Measurements from ENCODE around the gene PLEKHH3. TPM values are rescaled to one million over a fixed set of nuclear protein-coding genes. Genes with fewer than 3 reads are reported as not detected.

Gene PLEKHH3
- total RNA-seq, 1 donor from 2014 or later: 0.77 TPM

DNA sequence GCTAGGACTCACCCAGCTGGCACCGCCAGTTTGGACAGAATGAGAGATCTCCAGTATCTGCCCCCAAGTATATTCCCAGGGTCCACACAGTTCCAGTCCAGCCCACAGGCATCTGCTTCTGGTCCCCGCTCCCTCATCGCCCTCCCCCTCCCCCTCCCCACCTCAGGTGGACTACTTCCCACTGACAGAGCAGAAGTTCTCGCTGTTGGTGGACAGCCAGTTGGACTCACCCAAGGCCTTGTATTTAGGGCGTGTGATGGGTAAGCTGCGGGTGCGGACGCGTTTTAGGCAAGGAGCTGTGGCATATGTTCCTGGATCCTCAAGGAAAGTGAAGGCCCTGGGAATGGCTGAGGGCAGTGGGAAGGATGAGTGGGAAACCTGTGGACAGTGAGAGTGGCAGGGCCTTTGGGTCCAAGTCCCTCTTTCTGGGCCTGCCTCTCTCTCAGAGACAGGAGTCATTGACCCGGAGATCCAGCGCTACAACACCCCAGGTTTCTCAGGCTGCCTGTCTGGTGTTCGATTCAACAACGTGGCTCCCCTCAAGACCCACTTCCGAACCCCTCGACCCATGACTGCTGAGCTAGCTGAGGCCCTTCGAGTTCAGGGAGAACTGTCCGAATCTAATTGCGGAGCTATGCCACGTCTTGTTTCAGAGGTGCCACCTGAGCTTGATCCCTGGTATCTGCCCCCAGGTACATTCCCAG is 20.5 kb upstream of the PLEKHH3 start:
- Mint-ChIP-seq H3K27ac (no peak overlapping the region), H3K4me3 (no peak overlapping the region), H3K9me3 (no peaks in the 10 kb centered on the region), H3K4me1 (no peaks in the 10 kb centered on the region), H3K36me3 (ENCODE audit: low read depth) (peaks cover 13% of the 10 kb centered on the region), H3K27me3 (no peaks in the 10 kb centered on the region)
- no peak for DNase-seq
- intact Hi-C loops (cut with micrococcal nuclease): no loop called here

DNA sequence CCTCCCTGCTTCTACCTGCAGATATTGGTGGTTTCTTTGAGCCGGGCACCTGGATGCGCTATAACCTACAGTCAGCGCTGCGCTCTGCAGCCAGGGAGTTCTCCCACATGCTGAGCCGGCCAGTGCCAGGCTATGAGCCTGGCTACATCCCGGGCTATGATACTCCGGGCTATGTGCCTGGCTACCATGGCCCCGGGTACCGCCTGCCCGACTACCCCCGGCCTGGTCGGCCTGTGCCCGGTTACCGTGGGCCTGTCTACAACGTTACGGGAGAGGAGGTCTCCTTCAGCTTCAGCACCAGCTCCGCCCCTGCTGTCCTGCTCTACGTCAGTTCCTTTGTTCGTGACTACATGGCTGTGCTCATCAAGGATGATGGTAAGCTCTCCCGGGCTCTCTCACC is 18.7 kb upstream of the PLEKHH3 start:
- Mint-ChIP-seq H3K27ac (no peak overlapping the region), H3K9me3 (no peaks in the 10 kb centered on the region), H3K4me3 (no peak overlapping the region), H3K36me3 (ENCODE audit: low read depth) (peaks cover 3% of the 10 kb centered on the region), H3K27me3 (no peaks in the 10 kb centered on the region), H3K4me1 (no peaks in the 10 kb centered on the region)
- intact Hi-C loops (cut with micrococcal nuclease): no loop called here
- DNase-seq: no peak

DNA sequence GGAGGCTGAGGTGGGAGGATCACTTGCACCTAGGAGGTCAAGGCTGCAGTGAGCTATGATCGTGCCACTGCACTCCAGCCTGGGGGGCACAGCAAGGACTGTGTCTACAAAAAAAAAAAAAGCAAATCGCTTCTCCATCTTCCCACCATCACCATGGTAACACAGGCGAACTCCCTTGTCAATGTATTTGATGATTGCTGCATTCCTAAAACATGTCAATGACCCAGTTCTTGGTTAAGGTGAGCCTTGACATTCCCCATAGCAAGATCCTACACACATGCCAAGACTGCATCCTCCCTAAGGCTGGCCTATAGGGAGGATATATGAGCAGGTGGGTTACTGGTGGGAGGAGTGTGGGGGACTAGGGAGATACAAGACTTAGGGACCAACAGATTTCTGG is 17.7 kb upstream of the PLEKHH3 start:
- Mint-ChIP-seq H3K36me3 (ENCODE audit: low read depth) (peaks cover 2% of the 10 kb centered on the region), H3K4me3 (no peak overlapping the region), H3K27me3 (no peaks in the 10 kb centered on the region), H3K27ac (no peak overlapping the region), H3K9me3 (no peaks in the 10 kb centered on the region), H3K4me1 (no peaks in the 10 kb centered on the region)
- intact Hi-C loops (cut with micrococcal nuclease): no loop called here
- DNase-seq: no peak

DNA sequence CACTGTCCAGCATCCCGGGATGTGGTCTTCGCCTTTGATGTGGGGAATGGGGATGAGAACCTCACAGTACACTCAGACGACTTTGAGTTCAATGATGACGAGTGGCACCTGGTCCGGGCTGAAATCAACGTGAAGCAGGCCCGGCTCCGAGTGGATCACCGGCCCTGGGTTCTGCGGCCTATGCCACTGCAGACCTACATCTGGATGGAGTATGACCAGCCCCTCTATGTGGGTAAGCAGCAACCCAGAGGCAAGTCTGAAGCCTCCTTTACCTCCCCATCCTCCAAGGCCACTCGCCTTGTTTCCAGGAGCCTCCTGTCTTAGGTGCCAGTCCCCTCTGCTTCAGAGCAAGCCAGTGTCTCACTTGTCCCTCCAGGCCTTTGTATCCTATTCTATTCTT is 15.7 kb upstream of the PLEKHH3 start:
- Mint-ChIP-seq H3K27me3 (no peaks in the 10 kb centered on the region), H3K9me3 (no peaks in the 10 kb centered on the region), H3K4me3 (no peak overlapping the region), H3K36me3 (ENCODE audit: low read depth) (no peaks in the 10 kb centered on the region), H3K27ac (no peak overlapping the region), H3K4me1 (no peaks in the 10 kb centered on the region)
- intact Hi-C loops (cut with micrococcal nuclease): no loop called here
- DNase-seq: no peak

DNA sequence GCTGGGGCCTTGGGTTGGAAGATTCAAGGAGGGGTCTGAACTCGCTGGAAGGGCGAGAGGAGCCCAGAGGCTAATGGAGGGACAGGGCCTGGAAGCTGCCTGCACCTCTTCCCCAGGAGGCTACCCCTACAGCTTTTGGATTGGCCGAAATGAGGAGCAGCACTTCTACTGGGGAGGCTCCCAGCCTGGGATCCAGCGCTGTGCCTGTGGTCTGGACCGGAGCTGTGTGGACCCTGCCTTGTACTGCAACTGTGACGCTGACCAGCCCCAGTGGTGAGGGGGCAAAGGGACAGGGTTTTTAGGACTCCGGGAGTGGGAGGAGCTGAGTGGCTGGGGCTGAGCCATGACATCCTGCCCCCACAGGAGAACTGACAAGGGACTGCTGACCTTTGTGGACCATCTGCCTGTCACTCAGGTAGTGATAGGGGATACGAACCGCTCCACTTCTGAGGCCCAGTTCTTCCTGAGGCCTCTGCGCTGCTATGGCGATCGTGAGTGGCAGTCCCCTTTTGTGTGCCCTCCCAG is 14.3 kb upstream of the PLEKHH3 start:
- no peaks in the 10 kb centered on the region for H3K36me3 Mint-ChIP-seq (ENCODE audit: low read depth)
- no peaks in the 10 kb centered on the region for H3K9me3 Mint-ChIP-seq
- H3K27me3 Mint-ChIP-seq: no peaks in the 10 kb centered on the region
- no peak overlapping the region for H3K27ac Mint-ChIP-seq
- no peak for DNase-seq
- intact Hi-C loops (cut with micrococcal nuclease): no loop called here
- H3K4me1 Mint-ChIP-seq: no peaks in the 10 kb centered on the region
- no peak overlapping the region for H3K4me3 Mint-ChIP-seq

DNA sequence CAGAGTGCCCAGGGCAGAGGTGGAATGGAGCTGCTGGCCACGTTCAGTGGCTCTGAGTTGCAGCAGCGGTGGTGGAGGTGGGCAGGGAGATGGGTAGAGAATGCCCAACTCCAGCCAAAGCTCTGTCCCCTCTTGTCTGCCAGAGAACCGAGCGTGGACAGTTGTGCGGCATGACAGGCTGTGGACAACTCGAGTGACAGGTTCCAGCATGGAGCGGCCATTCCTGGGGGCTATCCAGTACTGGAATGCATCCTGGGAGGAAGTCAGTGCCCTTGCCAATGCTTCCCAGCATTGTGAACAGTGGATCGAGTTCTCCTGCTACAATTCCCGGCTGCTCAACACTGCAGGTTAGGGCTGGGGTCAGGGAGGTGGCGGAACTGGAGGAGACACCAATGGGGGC is 13.8 kb upstream of the PLEKHH3 start:
- intact Hi-C loops (cut with micrococcal nuclease): no loop called here

DNA sequence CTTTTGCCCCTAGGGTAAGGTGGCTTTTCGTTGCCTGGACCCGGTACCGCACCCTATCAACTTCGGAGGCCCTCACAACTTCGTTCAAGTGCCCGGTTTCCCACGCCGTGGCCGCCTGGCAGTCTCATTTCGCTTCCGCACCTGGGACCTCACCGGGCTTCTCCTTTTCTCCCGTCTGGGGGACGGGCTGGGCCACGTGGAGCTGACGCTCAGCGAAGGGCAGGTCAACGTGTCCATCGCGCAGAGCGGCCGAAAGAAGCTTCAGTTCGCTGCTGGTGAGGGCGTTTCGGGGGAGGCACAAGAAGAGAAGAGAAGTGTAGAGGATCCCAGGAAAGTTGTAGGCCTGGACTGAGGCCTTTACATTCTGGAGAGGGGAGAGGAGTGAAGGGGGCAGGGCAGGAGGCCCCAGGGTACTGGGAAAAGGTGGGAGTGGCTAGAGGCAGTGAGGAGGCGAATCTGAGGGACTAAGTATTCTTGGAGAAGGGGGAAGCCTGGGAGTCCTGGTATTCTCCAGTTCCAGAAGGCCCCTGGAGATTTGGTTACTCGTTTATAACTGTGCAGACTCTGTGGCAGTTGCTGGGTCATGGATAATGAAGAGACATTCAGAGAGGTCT is 11.0 kb upstream of the PLEKHH3 start:
- no peak for DNase-seq
- Mint-ChIP-seq H3K4me3 (no peak overlapping the region), H3K27me3 (peaks cover 11% of the 10 kb centered on the region), H3K36me3 (ENCODE audit: low read depth) (no peaks in the 10 kb centered on the region), H3K27ac (no peak overlapping the region), H3K9me3 (no peaks in the 10 kb centered on the region), H3K4me1 (peaks cover 9% of the 10 kb centered on the region)
- intact Hi-C loops (cut with micrococcal nuclease): no loop called here

More for the DNA sequence above, 13.8 kb upstream of the PLEKHH3 start:
- no peak overlapping the region for H3K27ac Mint-ChIP-seq
- no peaks in the 10 kb centered on the region for H3K9me3 Mint-ChIP-seq
- no peak for DNase-seq
- H3K4me1 Mint-ChIP-seq: no peaks in the 10 kb centered on the region
- no peaks in the 10 kb centered on the region for H3K27me3 Mint-ChIP-seq
- H3K4me3 Mint-ChIP-seq: no peak overlapping the region
- no peaks in the 10 kb centered on the region for H3K36me3 Mint-ChIP-seq (ENCODE audit: low read depth)

DNA sequence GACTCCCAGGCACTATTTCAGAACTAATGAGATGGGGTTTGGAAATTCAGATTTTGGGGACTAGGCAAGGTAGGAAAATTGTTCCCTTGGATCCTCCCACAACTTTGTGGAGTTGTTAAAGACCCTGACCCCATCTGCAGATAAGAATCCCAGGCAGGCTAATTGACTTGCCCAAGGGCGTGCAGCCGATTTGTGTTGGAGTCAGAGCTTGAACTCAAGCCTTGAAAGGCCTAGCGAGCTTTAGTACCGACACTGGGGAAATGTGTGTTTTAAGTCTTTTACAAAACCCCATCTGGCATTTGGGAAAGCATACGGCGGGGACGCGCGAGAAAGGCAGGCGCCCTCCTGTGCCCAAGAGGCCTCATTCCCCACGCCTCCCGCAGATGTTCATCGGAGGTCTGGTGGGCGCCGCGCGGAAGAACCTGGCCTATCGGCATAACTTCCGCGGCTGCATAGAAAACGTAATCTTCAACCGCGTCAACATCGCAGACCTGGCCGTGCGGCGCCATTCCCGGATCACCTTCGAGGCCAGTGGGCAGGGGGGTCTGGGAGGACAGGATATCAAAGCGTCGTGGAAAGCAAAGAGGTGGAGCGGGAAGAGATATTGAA is 9.8 kb upstream of the PLEKHH3 start:
- no peak for DNase-seq
- H3K9me3 Mint-ChIP-seq: no peaks in the 10 kb centered on the region
- intact Hi-C loops (cut with micrococcal nuclease): no loop called here
- no peak overlapping the region for H3K4me3 Mint-ChIP-seq
- H3K27ac Mint-ChIP-seq: no peak overlapping the region
- peaks cover 19% of the 10 kb centered on the region for H3K27me3 Mint-ChIP-seq
- no peaks in the 10 kb centered on the region for H3K36me3 Mint-ChIP-seq (ENCODE audit: low read depth)
- H3K4me1 Mint-ChIP-seq: peaks cover 21% of the 10 kb centered on the region

DNA sequence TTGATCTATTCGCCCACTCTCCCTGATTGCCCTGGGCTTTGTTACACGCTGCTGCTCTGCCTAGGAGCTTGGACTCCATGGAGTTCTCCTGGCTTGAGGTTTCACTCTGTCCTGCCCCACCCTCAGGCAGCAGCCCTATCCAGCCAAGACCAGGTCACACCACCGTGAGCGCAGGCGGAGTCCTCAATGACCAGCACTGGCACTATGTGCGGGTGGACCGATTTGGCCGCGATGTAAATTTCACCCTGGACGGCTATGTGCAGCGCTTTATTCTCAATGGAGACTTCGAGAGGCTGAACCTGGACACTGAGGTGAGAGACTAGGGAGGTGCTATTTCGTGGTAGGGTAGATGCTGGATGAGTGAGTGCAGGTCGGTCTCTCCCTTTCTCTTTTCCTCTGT is 9.0 kb upstream of the PLEKHH3 start:
- no peaks in the 10 kb centered on the region for H3K36me3 Mint-ChIP-seq (ENCODE audit: low read depth)
- no peak overlapping the region for H3K4me3 Mint-ChIP-seq
- H3K4me1 Mint-ChIP-seq: peaks cover 26% of the 10 kb centered on the region
- intact Hi-C loops (cut with micrococcal nuclease): no loop called here
- DNase-seq: no peak
- peaks cover 23% of the 10 kb centered on the region for H3K27me3 Mint-ChIP-seq
- no peaks in the 10 kb centered on the region for H3K9me3 Mint-ChIP-seq
- H3K27ac Mint-ChIP-seq: no peak overlapping the region

DNA sequence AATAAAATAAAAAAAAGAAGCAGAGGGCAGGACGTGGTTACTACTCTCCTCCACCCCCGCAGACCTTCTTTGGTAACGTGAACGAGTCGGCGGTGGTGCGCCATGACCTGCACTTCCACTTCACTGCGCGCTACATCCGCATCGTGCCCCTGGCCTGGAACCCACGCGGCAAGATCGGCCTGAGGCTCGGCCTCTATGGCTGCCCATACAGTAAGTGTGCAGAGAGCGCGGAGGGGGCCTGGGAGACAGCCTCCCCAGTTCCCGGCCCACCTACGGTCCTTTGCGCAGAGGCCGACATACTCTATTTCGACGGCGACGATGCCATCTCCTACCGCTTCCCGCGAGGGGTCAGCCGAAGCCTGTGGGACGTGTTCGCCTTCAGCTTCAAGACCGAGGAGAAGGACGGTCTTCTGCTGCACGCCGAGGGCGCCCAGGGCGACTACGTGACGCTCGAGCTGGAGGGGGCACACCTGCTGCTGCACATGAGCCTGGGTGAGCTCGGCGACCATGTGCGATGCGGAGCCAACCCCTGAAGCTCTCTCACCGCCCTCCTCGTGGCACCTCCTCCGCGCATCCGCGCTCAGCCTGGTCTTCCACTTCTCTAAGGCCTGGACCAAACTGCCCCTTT is 8.2 kb upstream of the PLEKHH3 start:
- no peaks in the 10 kb centered on the region for H3K36me3 Mint-ChIP-seq (ENCODE audit: low read depth)
- H3K27ac Mint-ChIP-seq: no peak overlapping the region
- intact Hi-C loops (cut with micrococcal nuclease): no loop called here
- H3K4me3 Mint-ChIP-seq: no peak overlapping the region
- no peaks in the 10 kb centered on the region for H3K9me3 Mint-ChIP-seq
- H3K27me3 Mint-ChIP-seq: peaks cover 23% of the 10 kb centered on the region
- no peak for DNase-seq
- H3K4me1 Mint-ChIP-seq: peaks cover 31% of the 10 kb centered on the region

DNA sequence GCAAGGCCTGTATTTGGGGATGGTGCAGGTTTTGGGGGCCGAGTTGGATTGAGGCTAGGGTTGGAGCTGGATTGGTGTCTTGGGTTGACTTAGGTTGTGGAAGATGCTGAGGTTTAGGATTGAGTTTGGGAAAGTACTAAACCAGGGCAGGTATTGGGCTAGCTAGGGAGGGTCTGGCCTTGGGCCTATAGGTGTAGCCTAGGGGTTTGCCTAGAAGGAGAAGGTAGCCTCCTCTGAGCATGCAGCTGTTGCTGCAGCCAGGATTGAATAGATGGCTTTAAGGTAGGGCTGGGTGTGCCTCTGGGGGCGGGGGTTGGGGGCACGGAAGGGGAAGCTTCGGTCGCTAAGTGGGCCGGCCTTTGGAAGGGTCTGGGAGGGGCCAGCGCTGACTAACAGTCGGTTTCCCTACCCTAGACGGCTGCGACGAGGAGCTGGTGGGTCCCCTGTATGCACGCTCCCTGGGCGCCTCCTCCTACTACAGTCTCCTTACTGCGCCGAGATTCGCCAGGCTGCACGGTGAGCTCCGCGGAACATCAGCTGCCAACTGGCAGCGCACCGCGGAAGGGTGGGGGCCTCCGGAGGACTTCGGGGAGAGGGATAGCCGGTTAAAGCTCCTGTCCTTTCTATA is 6.7 kb upstream of the PLEKHH3 start:
- peak overlapping the region; percentile 87 for H3K4me3 Mint-ChIP-seq
- intact Hi-C loops (cut with micrococcal nuclease): no loop called here
- DNase-seq: no peak
- H3K9me3 Mint-ChIP-seq: no peaks in the 10 kb centered on the region
- H3K36me3 Mint-ChIP-seq (ENCODE audit: low read depth): no peaks in the 10 kb centered on the region
- peaks cover 23% of the 10 kb centered on the region for H3K27me3 Mint-ChIP-seq
- H3K27ac Mint-ChIP-seq: no peak overlapping the region
- peaks cover 39% of the 10 kb centered on the region for H3K4me1 Mint-ChIP-seq

DNA sequence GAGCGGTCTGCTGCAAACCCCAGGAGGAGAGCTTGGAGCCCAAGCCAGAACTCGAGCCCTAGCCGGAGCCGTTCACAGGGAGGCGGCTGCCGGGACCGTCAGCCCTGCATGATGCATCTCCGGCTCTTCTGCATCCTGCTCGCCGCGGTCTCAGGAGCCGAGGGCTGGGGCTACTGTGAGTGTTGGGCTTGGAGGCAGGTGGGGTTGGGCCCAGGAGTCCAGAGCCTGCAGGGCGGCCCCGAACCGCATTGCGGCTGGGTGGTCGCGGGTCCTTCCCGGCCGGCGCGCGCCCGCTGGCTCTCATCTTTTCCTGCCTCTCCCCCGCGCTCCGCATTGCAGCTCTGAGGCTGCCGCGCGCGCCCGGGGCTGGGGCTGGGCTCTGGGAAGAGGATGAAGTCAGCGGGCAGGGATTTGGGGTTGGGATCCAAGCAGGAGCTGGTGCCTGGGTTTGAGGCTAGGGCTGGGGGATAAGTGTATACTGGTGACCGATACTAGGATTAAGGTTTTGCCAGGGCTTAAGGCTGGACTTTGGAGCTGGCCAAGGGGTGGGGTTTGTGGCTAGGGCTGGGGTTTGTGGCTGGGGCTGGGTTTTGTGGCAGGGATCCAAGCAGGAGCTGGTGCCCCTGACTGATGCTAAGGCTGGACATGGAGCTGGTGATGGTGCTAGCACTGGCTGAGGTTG is 6.1 kb upstream of the PLEKHH3 start:
- peak overlapping the region; percentile 87 for H3K4me3 Mint-ChIP-seq
- no peaks in the 10 kb centered on the region for H3K36me3 Mint-ChIP-seq (ENCODE audit: low read depth)
- peaks cover 23% of the 10 kb centered on the region for H3K27me3 Mint-ChIP-seq
- no peaks in the 10 kb centered on the region for H3K9me3 Mint-ChIP-seq
- intact Hi-C loops (cut with micrococcal nuclease): no loop called here
- H3K4me1 Mint-ChIP-seq: peaks cover 43% of the 10 kb centered on the region
- H3K27ac Mint-ChIP-seq: peak overlapping the region; percentile 74
- peak; percentile 79 for DNase-seq

DNA sequence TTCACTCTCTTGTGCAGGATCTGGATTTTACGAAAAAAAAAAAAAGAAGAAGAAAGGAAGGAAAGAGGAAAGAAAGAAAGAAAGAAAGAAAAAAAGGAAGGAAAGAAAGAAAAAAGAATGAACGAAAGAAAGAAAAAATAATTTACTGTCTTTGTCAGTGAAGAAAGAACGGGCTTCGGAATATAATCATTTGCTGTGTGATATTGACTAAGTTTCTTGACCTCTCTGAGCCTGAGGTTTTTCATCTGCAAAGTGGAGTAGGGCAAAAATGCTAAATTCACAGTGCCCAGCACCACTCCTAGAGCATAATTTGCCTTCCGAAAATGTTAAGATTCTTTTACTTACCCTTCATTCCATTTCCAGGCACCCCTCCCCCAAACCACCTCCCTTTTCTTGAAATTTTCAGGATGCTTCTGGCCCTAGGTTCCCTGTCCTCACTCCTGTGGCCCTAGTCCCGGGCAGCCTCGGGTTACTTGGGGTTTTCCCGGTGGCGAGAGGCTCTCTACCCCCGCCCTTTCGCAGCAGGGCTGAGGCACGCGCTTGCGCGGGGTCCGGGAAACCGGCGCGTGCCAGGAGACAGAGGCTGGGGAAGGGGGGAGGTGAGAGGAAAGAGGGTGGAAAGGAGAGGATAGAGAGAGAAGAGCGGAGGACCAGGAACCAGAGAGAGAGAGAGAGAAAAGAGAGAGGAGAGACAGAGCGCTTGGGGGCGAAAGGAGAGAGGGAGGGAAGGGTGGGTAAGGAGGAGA is 5.4 kb upstream of the PLEKHH3 start, which contains the start of gene CNTNAP1:
CNTNAP1 (plus strand) TSS at position 556 of the 746 bp plus-strand sequence. CDS start 299 bp downstream, outside the sequence.
- Mint-ChIP-seq H3K9me3 (no peaks in the 10 kb centered on the region), H3K4me3 (peak within 1 kb of the TSS; percentile 87), H3K27ac (peak within 1 kb of the TSS; percentile 74), H3K27me3 (peaks cover 23% of the 10 kb centered on the region), H3K4me1 (peaks cover 48% of the 10 kb centered on the region), H3K36me3 (ENCODE audit: low read depth) (no peaks in the 10 kb centered on the region)
- intact Hi-C loops (cut with micrococcal nuclease): no loop called here
- peak; percentile 77 for DNase-seq

Measured in activated CD4-positive, alpha-beta T cell treated with anti-CD3 and anti-CD28 coated beads, Interleukin-2, amount 10 ng/mL, durations not matched to agents 24 days and 14 days (primary cell).